GM19397 (cell line): Measurements from ENCODE around the gene FGF12.

Experiments used
- ATAC-seq: cut with Tn5 transposase; IDR thresholded peaks from one replicate; pipeline ENCODE4 v1.9.1; 2021; ENCODE audit warnings: mild to moderate bottlenecking, moderate library complexity; ENCODE audit not compliant: unreplicated experiment

FGF12 gene

GRCh38 chr3:192352142-192352541 lies 375.2 kb downstream of the FGF12 start:
- ATAC-seq = no peak

DNA sequence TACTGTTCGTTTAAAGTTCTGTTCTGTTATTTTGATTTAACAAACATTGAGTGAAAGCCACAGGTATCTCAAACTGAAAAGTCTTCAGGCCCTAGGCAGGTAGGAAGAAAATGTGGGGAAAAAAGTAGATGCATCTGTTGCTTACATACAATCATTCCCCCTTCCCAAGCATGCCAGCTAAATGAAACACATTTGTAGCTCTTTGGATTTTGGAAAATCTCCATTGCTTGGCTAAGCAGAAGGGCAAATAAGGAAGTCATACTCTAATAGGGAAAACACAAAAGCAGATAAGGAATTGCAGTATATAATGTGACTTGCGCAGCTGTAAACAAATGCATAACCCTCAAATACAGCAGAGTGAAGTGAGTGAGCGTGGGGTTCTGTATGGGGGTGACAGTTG lies 375.9 kb downstream of the FGF12 start:
- ATAC-seq = no peak

DNA sequence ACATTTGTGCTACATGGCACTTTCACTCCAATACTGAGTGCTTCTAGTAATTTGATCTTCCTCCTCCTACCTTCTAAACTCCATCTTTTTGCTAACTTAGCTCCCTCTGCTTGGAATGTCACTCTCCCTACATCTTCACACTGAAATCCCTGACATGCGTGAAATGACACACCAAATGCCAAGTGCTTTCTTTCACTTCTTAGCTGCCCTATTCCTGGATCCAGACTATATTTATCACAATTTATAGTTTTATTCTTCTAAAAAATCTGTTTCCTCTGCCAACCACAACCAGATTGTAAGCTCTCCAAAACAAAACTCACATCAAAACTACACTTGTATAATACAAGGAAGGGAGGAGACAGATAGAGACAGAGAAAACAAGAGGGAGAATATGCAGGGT lies 387.3 kb downstream of the FGF12 start:
- ATAC-seq = no peak

DNA sequence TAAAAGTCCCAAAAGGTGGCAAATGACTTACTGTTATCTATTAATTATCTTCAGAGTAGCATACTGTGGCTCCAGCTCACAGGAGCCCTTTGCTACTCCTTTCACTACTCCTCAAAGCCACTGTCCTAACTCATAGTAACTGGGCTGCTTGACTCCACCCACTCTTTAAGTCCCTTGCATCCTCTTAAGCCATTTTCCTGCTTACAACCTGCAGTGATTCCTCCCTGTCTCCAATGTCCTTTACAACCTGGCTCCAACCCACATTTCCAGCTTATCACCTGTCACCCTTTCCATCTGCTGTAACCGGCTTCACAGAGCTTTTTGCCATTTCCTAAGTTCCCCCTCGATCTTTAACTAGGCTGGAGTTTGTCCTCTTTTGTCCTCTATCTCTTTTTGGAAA lies 388.1 kb downstream of the FGF12 start:
- ATAC-seq = no peak

GRCh38 chr3:192336286-192336685 lies 391.1 kb downstream of the FGF12 start:
- ATAC-seq = no peak

DNA sequence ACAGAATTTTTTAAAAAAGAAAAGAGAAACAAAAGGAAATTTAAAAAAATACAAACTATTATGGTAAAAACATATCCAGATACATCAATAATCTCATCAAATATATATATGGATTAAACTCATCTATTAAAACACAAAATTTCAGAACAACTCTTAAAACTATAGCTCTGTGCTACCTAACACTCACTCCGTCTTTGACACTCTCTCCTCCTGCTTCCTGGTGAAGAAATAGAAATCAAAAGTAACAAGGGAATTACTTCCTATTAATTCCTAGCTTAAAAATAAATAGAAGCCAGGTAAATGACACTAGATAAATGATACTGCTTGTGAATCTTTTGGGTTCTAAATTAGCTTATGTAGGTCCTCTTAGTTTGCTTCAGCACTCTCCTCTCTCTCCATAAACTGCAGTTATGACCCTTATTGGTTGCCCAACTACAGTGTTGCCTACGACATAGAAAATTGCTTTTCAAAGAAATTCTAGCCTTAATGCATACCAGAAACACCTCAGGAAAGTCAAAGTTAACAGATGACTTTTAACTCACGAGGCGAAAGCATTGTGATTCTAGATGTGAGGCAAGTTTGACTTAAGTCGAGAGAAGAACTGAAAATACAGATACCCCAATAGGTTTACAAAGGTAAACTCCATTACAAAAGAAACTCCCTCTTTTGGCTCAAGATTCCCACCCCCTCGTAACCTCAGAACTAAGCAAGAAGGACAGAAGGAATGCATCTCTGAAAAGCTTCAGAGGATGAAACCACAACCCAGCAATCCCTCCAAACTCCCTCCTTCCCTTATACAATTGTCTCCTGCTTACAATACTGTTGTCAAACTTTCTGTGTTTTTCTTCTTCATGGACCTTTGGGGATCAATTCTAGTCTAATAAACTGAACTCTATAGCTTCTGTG lies 394.7 kb downstream of the FGF12 start:
- no peak for ATAC-seq

DNA sequence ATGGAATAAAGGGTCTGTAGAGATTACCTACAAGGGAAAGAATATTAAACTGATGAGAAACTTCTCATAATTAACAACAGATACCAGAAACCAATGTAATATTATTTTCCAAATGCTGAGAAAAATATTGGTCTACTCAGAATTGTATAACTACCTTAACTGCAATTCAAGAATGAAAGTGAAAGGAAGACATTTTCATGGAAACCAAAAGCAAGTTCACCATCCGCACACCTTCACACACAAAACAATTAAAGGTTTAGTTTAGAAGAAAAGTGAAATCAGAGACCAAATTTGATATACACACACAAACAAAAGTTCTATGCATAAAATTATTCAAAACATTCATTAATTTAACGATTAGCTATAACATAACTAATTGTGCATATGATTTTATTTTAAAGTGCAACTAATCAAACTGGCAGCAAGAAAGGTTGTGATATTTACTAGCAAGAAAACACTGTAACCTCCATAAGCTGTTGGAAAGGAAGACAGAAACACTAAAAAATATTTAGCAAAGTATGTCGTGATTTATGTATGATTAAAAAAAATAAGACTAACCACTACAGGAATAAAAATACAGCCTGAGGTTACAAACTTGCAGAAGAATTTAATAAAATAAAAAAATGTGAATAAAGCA lies 395.5 kb downstream of the FGF12 start:
- no peak for ATAC-seq

- no peak for ATAC-seq
These were observed 400.7 kb downstream of the FGF12 start for GRCh38 chr3:192326656-192327055.

- ATAC-seq = no peak
These were observed 409.8 kb downstream of the FGF12 start for GRCh38 chr3:192317564-192317963.

GRCh38 chr3:192313605-192314004 lies 413.7 kb downstream of the FGF12 start:
- no peak for ATAC-seq

DNA sequence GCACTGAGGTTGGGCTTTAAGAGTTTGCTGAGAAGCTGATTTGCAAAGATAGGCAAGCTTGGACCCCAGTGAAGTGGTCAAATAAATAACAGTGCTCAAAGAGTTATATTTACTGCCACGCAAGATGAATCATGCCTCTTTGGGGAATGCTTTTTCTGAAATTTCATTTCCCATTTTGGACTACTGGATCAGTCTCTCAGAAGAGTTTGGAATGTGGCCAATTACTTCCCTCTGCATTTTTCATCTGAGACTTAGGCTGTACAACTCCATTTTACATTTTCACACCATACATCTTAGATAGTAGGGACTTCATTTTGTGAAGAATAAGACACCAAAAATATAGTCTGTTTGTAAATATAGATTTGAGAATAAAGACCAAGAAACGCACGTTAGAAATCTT lies 419.7 kb downstream of the FGF12 start:
- ATAC-seq = no peak

DNA sequence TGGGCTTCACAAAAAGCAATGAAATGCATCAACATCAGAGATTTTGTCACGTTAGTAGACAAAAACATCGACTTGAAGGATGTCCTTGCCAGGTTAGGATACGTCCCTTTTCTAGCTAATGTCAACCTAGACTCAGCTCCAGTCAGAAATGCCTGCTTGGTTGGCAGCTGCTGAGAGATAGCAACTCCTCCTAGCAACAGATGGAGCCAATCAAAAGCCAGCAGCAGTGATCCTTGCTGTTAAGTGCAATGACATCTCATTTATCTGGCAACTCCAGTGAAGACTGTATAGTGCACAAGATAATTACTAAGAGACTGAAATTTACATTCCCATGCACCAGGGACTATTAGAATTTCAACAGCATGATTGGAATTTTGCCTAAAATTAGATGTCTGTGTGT lies 424.1 kb downstream of the FGF12 start:
- no peak for ATAC-seq

GRCh38 chr3:192302721-192303120 lies 424.6 kb downstream of the FGF12 start:
- ATAC-seq = no peak

GRCh38 chr3:192299921-192300320 lies 427.4 kb downstream of the FGF12 start:
- no peak for ATAC-seq

DNA sequence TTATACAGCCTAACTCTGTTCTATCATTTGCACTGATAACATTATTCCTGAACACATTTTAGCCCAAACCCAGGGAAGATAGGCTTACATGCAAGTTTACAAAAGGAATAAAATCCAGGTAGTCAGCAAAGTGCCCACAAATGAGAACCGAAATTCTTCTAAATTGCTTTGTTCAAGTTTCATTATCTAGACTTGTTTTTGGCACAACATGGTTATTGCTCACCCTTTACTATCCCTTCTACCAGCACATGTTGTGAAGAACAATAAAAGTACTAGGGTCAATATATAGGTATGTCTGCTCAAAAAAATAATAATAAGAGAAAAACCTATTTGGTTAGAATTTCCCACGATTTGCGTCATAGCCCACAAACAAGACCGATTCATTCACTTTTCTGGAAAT lies 430.5 kb downstream of the FGF12 start:
- ATAC-seq = no peak

GRCh38 chr3:192284443-192285072 lies 442.8 kb downstream of the FGF12 start:
- no peak for ATAC-seq

DNA sequence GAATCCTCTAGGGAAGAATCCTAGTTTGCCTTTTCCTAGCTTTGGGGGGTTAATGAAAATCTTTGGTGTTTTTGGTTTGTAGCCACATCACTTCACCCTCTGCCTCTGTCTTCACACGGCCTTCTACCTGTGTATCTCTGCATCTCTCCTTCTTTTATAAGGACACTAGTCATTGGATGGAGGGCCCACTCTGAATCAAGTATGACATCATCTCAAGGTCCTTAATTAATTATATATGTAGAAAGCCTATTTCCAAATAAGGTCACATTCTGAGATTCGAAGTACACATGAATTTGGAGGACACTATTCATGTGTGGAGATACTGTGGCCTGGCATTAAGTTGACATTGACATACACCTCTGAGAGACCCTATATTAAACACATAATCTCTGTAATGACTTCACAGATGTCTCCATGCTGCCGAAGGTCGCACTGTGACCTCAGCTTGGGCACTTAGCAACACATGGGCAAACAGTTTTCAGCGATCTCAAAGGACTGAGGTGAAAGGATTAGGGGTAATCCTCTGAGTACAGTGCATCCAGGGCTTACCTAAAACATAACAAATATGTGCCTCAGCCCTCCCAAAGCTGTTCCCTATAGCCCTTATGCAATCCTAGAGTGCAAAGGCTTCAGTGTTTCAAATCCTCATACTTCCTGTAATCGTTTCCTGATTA lies 446.0 kb downstream of the FGF12 start:
- no peak for ATAC-seq

DNA sequence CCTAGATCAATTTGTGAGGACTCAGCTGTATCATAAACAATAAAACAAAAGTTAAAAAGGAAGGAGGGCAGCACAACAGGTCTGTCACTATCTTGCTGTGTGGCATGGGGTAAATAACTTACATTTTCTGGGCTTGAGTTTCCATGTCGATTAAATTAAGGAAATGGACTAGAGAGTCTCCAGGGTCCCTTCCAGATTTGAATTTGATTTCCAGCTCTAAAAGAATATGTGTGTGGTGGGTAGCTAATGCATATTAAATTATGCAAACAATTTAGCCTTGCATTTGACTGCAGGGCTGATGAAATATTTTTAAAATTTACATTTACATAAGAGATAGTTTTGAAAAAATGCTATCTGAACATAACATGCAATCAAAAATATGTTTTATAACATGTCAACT lies 447.7 kb downstream of the FGF12 start:
- ATAC-seq = no peak

- ATAC-seq = no peak
These were observed 449.9 kb downstream of the FGF12 start for GRCh38 chr3:192277477-192277876.

- ATAC-seq = no peak
These were observed 451.5 kb downstream of the FGF12 start for GRCh38 chr3:192275741-192276355.

- no peak for ATAC-seq
These were observed 453.7 kb downstream of the FGF12 start for GRCh38 chr3:192273697-192274010.
